Kidney epithelial cell (primary cell): Measurements from ENCODE around the gene YIF1B. TPM values are rescaled to one million over a fixed set of nuclear protein-coding genes. Genes with fewer than 3 reads are reported as not detected.
"Not testable (repeated sequence)": the region's sequence is repeated elsewhere in the genome, so short reads cannot be mapped to it uniquely, and the experiment has no call there.

Source experiments
- DNase-seq: peaks from one replicate; pipeline ENCODE4 v3.0.0-alpha.2; 2010; ENCODE audit warnings: low read depth
- H3K27me3 ChIP-seq: 2 replicates; pipeline ENCODE4 v1.6.0; 2011; ENCODE audit warnings: low read length; ENCODE audit not compliant: control insufficient read depth, insufficient read depth
- H3K36me3 ChIP-seq: 2 replicates; pipeline ENCODE4 v1.5.1; 2011; ENCODE audit warnings: low read length; ENCODE audit not compliant: control insufficient read depth, insufficient read depth
- H3K4me3 ChIP-seq: 2 replicates; pipeline ENCODE4 v1.5.1; 2011; ENCODE audit warnings: low read depth, mild to moderate bottlenecking, control low read depth, low read length
- CTCF ChIP-seq: IDR thresholded peaks from 2 replicates; pipeline ENCODE4 v1.5.1; 2011; ENCODE audit warnings: mild to moderate bottlenecking, moderate library complexity, low read length, control low read depth, inconsistent platforms; ENCODE audit not compliant: insufficient read depth, poor library complexity, severe bottlenecking
- total RNA-seq: library from RNA; depleted of rRNA; stranded (reverse); fragments of >200 nt; gene quantifications from 2 replicates; pipeline ENCODE4 v1.2.3, GENCODE V29; 2015

Gene YIF1B
- total RNA-seq = 66.7 and 80.6 TPM in 2 replicates

- peak; percentile 90 for DNase-seq
- Histone ChIP-seq H3K4me3 (peak within 1 kb of the TSS; percentile 86), H3K36me3 (no peaks in the 10 kb centered on the region), H3K27me3 (no peaks in the 10 kb centered on the region)
- no peak for TF ChIP-seq CTCF
Measured at GRCh38 chr19:38315657-38316476, at the start of gene YIF1B. TSS of gene YIF1B (minus strand) at chr19:38315947. CDS start at chr19:38315917, 30 bp downstream.

GRCh38 chr19:38362946-38363688 is 47.4 kb upstream of the YIF1B start:
- DNase-seq, H3K4me3 ChIP-seq, H3K36me3 ChIP-seq: not testable (repeated sequence)
- H3K27me3 ChIP-seq = peaks cover 34% of the 10 kb centered on the region

GRCh38 chr19:38362076-38362945 is 46.6 kb upstream of the YIF1B start:
- Histone ChIP-seq H3K4me3 (peak overlapping the region; percentile 58), H3K36me3 (no peaks in the 10 kb centered on the region), H3K27me3 (peaks cover 38% of the 10 kb centered on the region)
- no peak for DNase-seq
- no peak for TF ChIP-seq CTCF

GRCh38 chr19:38361633-38362075 is 45.9 kb upstream of the YIF1B start:
- H3K27me3 ChIP-seq = peaks cover 41% of the 10 kb centered on the region
- H3K36me3 ChIP-seq = no peaks in the 10 kb centered on the region
- no peak for TF ChIP-seq CTCF
- peak; percentile 50 for DNase-seq
- peak overlapping the region; percentile 58 for H3K4me3 ChIP-seq

- no peaks in the 10 kb centered on the region for H3K36me3 ChIP-seq
- TF ChIP-seq CTCF = no peak
- H3K27me3 ChIP-seq = peaks cover 47% of the 10 kb centered on the region
- peak overlapping the region; percentile 58 for H3K4me3 ChIP-seq
- DNase-seq = no peak
Measured at GRCh38 chr19:38360839-38361631, 45.3 kb upstream of the YIF1B start.
